ENCODE measurements around the gene RALGPS1.

RALGPS1 gene

GRCh38 chr9:126952205-126952977 is 37.8 kb downstream of the RALGPS1 start:
- Histone ChIP-seq H3K4me1 (ENCODE audit: control insufficient read depth, insufficient read depth, low read length) (peaks cover 9% of the 10 kb centered on the region), H3K4me3 (ENCODE audit: insufficient read depth, low read depth, low read length) (no peak overlapping the region), H3K27ac (ENCODE audit: insufficient read depth, low read depth, low read length, poor library complexity, severe bottlenecking) (no peak overlapping the region), H3K36me3 (ENCODE audit: control insufficient read depth, insufficient read depth, low read length) (no peaks in the 10 kb centered on the region), H3K9me3 (ENCODE audit: control insufficient read depth, low read length) (no peaks in the 10 kb centered on the region), H3K27me3 (ENCODE audit: control insufficient read depth, insufficient read depth, low read length, poor library complexity, severe bottlenecking) (no peaks in the 10 kb centered on the region)
- 83 to 88% methylated on average over 11 of the region's 11 CpGs for WGBS, 2 experiments

GRCh38 chr9:126953041-126953809 is 38.6 kb downstream of the RALGPS1 start:
- Histone ChIP-seq H3K4me3 (ENCODE audit: insufficient read depth, low read depth, low read length) (no peak overlapping the region), H3K27ac (ENCODE audit: insufficient read depth, low read depth, low read length, poor library complexity, severe bottlenecking) (no peak overlapping the region), H3K9me3 (ENCODE audit: control insufficient read depth, low read length) (no peaks in the 10 kb centered on the region), H3K36me3 (ENCODE audit: control insufficient read depth, insufficient read depth, low read length) (no peaks in the 10 kb centered on the region), H3K27me3 (ENCODE audit: control insufficient read depth, insufficient read depth, low read length, poor library complexity, severe bottlenecking) (no peaks in the 10 kb centered on the region), H3K4me1 (ENCODE audit: control insufficient read depth, insufficient read depth, low read length) (peaks cover 12% of the 10 kb centered on the region)
- 93 to 94% methylated on average over 8 of the region's 8 CpGs for WGBS, 2 experiments

GRCh38 chr9:126955811-126956210 is 41.2 kb downstream of the RALGPS1 start:
- no peaks in the 10 kb centered on the region for H3K9me3 ChIP-seq (ENCODE audit: control insufficient read depth, low read length)
- H3K27me3 ChIP-seq (ENCODE audit: control insufficient read depth, insufficient read depth, low read length, poor library complexity, severe bottlenecking): no peaks in the 10 kb centered on the region
- H3K27ac ChIP-seq (ENCODE audit: insufficient read depth, low read depth, low read length, poor library complexity, severe bottlenecking): no peak overlapping the region
- H3K4me3 ChIP-seq (ENCODE audit: insufficient read depth, low read depth, low read length): no peak overlapping the region
- peaks cover 12% of the 10 kb centered on the region for H3K4me1 ChIP-seq (ENCODE audit: control insufficient read depth, insufficient read depth, low read length)
- 77 to 79% methylated on average over 5 of the region's 5 CpGs for WGBS, 2 experiments
- H3K36me3 ChIP-seq (ENCODE audit: control insufficient read depth, insufficient read depth, low read length): no peaks in the 10 kb centered on the region

- WGBS, 2 experiments: 89% methylated on average over 7 of the region's 7 CpGs
- no peaks in the 10 kb centered on the region for H3K9me3 ChIP-seq (ENCODE audit: control insufficient read depth, low read length)
- peak overlapping the region; percentile 82 for H3K27ac ChIP-seq (ENCODE audit: insufficient read depth, low read depth, low read length, poor library complexity, severe bottlenecking)
- H3K36me3 ChIP-seq (ENCODE audit: control insufficient read depth, insufficient read depth, low read length): no peaks in the 10 kb centered on the region
- H3K27me3 ChIP-seq (ENCODE audit: control insufficient read depth, insufficient read depth, low read length, poor library complexity, severe bottlenecking): no peaks in the 10 kb centered on the region
- no peak overlapping the region for H3K4me3 ChIP-seq (ENCODE audit: insufficient read depth, low read depth, low read length)
- peaks cover 12% of the 10 kb centered on the region for H3K4me1 ChIP-seq (ENCODE audit: control insufficient read depth, insufficient read depth, low read length)
Observed at GRCh38 chr9:126956917-126957686, 42.5 kb downstream of the RALGPS1 start.

- peak overlapping the region; percentile 82 for H3K27ac ChIP-seq (ENCODE audit: insufficient read depth, low read depth, low read length, poor library complexity, severe bottlenecking)
- H3K4me3 ChIP-seq (ENCODE audit: insufficient read depth, low read depth, low read length): no peak overlapping the region
- H3K36me3 ChIP-seq (ENCODE audit: control insufficient read depth, insufficient read depth, low read length): no peaks in the 10 kb centered on the region
- H3K9me3 ChIP-seq (ENCODE audit: control insufficient read depth, low read length): no peaks in the 10 kb centered on the region
- 91 to 93% methylated on average over 2 to 3 of the region's 3 CpGs for WGBS, 2 experiments
- no peaks in the 10 kb centered on the region for H3K27me3 ChIP-seq (ENCODE audit: control insufficient read depth, insufficient read depth, low read length, poor library complexity, severe bottlenecking)
- H3K4me1 ChIP-seq (ENCODE audit: control insufficient read depth, insufficient read depth, low read length): peaks cover 9% of the 10 kb centered on the region
Observed at GRCh38 chr9:126957687-126958053, 43.1 kb downstream of the RALGPS1 start.

GRCh38 chr9:126959336-126959735 is 44.8 kb downstream of the RALGPS1 start:
- 92 to 94% methylated on average over 3 of the region's 3 CpGs for WGBS, 2 experiments

GRCh38 chr9:126959917-126960316 is 45.3 kb downstream of the RALGPS1 start:
- H3K9me3 ChIP-seq (ENCODE audit: control insufficient read depth, low read length): no peaks in the 10 kb centered on the region
- no peak overlapping the region for H3K27ac ChIP-seq (ENCODE audit: insufficient read depth, low read depth, low read length, poor library complexity, severe bottlenecking)
- H3K4me3 ChIP-seq (ENCODE audit: insufficient read depth, low read depth, low read length): no peak overlapping the region
- no peaks in the 10 kb centered on the region for H3K36me3 ChIP-seq (ENCODE audit: control insufficient read depth, insufficient read depth, low read length)
- no peaks in the 10 kb centered on the region for H3K27me3 ChIP-seq (ENCODE audit: control insufficient read depth, insufficient read depth, low read length, poor library complexity, severe bottlenecking)
- H3K4me1 ChIP-seq (ENCODE audit: control insufficient read depth, insufficient read depth, low read length): peaks cover 9% of the 10 kb centered on the region

More at GRCh38 chr9:126959336-126959735, 44.8 kb downstream of the RALGPS1 start:
- H3K27me3 ChIP-seq (ENCODE audit: control insufficient read depth, insufficient read depth, low read length, poor library complexity, severe bottlenecking): no peaks in the 10 kb centered on the region
- H3K27ac ChIP-seq (ENCODE audit: insufficient read depth, low read depth, low read length, poor library complexity, severe bottlenecking): no peak overlapping the region
- H3K9me3 ChIP-seq (ENCODE audit: control insufficient read depth, low read length): no peaks in the 10 kb centered on the region
- H3K36me3 ChIP-seq (ENCODE audit: control insufficient read depth, insufficient read depth, low read length): no peaks in the 10 kb centered on the region
- H3K4me3 ChIP-seq (ENCODE audit: insufficient read depth, low read depth, low read length): no peak overlapping the region
- peaks cover 9% of the 10 kb centered on the region for H3K4me1 ChIP-seq (ENCODE audit: control insufficient read depth, insufficient read depth, low read length)

GRCh38 chr9:126962336-126962735 is 47.8 kb downstream of the RALGPS1 start:
- Histone ChIP-seq H3K27ac (ENCODE audit: insufficient read depth, low read depth, low read length, poor library complexity, severe bottlenecking) (no peak overlapping the region), H3K4me1 (ENCODE audit: control insufficient read depth, insufficient read depth, low read length) (peaks cover 4% of the 10 kb centered on the region), H3K9me3 (ENCODE audit: control insufficient read depth, low read length) (no peaks in the 10 kb centered on the region), H3K4me3 (ENCODE audit: insufficient read depth, low read depth, low read length) (no peak overlapping the region), H3K27me3 (ENCODE audit: control insufficient read depth, insufficient read depth, low read length, poor library complexity, severe bottlenecking) (no peaks in the 10 kb centered on the region), H3K36me3 (ENCODE audit: control insufficient read depth, insufficient read depth, low read length) (no peaks in the 10 kb centered on the region)
- WGBS, 2 experiments: 91 to 94% methylated on average over 6 of the region's 6 CpGs

- Histone ChIP-seq H3K27ac (ENCODE audit: insufficient read depth, low read depth, low read length, poor library complexity, severe bottlenecking) (no peak overlapping the region), H3K36me3 (ENCODE audit: control insufficient read depth, insufficient read depth, low read length) (no peaks in the 10 kb centered on the region), H3K4me1 (ENCODE audit: control insufficient read depth, insufficient read depth, low read length) (no peaks in the 10 kb centered on the region), H3K27me3 (ENCODE audit: control insufficient read depth, insufficient read depth, low read length, poor library complexity, severe bottlenecking) (no peaks in the 10 kb centered on the region), H3K9me3 (ENCODE audit: control insufficient read depth, low read length) (no peaks in the 10 kb centered on the region), H3K4me3 (ENCODE audit: insufficient read depth, low read depth, low read length) (no peak overlapping the region)
- 53 to 59% methylated on average over 3 of the region's 3 CpGs for WGBS, 2 experiments
Observed at GRCh38 chr9:126965077-126965476, 50.5 kb downstream of the RALGPS1 start.
